NCI-H146 treated with DMSO at 0.1 percent for 48 hours (cell line): ENCODE results near the gene ARHGEF7.
"Not testable (repeated sequence)": the region's sequence is repeated elsewhere in the genome, so short reads cannot be mapped to it uniquely, and the experiment has no call there.

ENCODE experiments used
- DNase-seq: peaks from one replicate; lab custom pipeline; 2025; ENCODE audit not compliant: unreplicated experiment; lab: John Stamatoyannopoulos, UW

ARHGEF7 gene

DNA sequence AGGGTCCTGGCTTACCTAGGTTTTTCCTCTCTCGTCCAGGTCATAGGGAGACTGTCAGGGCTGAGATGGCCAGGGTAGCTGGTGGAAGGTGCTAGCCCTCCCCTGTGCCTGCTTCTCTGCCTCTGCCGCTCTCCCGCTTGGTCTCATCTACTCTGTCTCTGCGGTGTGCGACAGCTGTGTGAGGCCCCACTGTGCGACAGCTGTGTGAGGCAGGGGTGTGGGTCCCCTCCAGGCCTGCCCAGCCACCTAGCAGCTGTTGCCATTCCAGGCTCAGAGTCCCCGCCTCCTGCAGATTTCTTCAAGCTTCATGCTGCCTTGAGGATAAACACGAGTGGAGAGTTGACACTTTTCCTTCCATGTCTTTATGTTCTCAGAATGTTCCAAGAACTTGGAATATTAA lies 53.0 kb downstream of the ARHGEF7 start:
- no peak for DNase-seq

DNA sequence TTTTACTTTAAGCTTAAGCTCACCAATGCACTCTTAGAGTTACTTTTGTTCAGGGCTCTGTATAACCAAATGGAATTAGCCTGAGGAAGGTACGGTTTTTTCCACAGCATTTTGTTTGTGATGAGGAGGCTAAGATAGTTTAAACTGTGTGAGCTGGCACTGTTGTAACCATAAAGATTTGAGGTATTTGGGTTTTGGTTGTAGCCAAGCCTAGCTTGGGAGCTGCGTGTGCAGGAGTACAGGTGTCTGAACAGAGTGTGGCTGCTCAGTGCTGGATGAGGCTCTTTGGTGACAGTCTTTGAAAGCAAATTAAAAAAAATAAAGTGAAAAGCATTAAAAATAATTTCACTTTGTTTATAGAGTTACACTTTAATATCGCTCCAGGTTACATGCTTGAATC lies 56.0 kb downstream of the ARHGEF7 start:
- DNase-seq: no peak

GRCh38 chr13:111171629-111172028 lies 56.5 kb downstream of the ARHGEF7 start:
- no peak for DNase-seq

GRCh38 chr13:111174377-111175114 lies 59.4 kb downstream of the ARHGEF7 start:
- DNase-seq: no peak

DNA sequence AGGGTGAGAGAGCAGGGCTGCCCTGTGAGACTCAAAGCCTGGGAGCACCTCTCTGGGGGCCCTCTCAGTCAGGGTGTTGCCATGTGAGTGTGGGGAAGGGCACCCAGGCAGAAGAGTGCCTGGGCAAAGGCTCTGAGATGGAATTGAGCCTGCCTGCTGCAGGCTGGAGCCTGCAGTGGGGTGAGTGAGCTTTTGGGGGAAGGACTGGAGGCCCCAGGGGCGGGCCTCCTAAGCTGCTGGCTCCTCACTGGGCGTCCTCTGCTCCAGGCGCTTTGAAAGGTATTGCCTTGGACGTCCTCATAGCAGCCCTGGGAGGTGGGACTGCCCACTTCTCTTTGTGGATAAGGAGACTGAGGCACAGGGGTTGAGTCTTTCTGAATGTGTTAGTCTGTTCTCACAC lies 60.3 kb downstream of the ARHGEF7 start:
- DNase-seq: no peak

GRCh38 chr13:111175935-111176334 lies 60.8 kb downstream of the ARHGEF7 start:
- no peak for DNase-seq

GRCh38 chr13:111176421-111176820 lies 61.3 kb downstream of the ARHGEF7 start:
- no peak for DNase-seq

DNA sequence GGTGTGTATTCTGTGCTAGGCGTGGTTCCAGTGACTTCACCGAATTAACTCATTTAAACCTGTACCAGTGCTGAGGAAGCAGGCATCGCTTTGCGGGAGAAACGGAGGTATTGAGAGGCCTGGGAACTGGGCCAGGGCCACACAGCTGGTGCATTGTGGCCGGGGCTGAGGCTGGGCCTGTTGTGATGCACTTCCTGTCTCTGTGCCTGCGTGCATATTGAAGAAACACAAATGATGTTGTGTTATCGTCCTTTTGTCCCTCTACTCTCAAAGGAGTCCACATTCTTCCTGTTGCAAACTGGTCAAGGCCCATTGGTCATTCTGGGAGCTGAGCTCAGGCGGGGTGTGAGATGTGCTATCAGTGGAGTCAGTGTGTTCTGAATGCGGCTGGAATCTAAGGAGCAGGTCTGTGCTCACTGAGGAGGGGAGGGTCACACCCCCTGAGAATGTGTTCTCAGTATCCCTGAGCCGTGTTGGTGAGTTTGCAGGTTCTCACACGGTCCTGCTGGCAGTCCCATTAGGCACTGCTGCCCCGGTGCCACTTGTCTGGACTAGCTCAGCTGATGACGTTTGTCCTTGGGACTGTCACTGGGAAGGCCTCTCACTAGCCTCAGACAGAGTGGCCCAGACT lies 62.1 kb downstream of the ARHGEF7 start:
- DNase-seq: no peak

GRCh38 chr13:111177921-111178320 lies 62.8 kb downstream of the ARHGEF7 start:
- DNase-seq: no peak

DNA sequence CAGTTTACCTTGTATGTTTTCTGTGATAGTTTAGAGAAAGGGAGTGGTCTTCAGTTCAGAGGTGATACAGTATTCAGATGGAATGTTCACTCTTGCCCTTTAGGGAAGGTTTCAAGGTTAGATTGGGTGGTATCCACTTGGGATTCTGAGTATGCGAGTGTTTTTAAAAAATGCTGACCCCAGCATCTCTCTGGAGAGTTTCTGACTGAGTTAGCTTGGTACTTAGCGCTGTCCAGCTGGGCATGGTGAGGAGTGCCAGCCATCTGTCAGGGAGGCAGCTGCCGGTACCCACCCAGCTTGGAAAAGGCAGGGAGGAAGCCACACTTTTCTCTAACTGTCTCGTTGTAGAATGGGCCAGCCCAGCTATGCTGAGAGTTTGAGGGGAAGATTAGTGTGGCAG lies 63.3 kb downstream of the ARHGEF7 start:
- no peak for DNase-seq

DNA sequence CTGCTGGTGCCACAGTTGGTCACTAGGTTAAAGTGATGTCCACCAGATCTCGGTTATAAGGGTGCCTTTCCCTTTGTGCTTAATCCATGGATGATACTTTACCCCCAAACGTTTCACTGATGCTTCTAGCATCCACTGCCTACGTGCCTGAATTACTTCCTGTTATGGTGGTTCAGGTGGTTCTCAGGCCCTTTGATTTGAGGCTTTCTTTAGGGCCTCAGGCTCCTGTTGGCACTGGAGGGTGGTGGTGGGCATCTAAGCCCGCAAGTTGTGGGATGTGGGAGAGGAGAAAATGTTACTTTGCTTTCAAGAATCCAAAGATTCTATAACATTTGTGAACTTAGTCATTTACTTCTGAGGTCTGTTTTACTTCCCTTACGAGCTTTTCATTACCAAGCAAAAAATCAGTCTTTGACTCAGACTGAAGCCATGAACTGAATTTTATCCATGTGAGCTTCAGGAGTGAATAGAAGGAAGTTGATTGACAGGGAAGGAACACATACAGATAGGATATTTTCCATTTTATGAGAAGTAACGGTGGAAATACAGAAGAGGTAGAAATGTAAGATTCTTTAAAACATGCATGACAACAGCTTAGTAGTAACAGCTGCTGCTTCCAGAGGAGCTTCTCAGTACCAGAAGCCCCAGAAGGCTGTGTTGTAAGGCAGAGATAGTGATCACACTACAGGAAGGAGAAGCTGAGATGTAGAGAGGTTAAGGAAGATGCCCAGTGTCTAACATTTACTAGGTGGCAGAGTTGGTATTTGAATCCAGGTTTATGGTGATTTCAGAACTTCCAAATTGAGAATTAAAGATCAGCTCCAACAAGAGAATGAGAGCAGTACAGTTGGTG lies 65.0 kb downstream of the ARHGEF7 start:
- no peak for DNase-seq

DNA sequence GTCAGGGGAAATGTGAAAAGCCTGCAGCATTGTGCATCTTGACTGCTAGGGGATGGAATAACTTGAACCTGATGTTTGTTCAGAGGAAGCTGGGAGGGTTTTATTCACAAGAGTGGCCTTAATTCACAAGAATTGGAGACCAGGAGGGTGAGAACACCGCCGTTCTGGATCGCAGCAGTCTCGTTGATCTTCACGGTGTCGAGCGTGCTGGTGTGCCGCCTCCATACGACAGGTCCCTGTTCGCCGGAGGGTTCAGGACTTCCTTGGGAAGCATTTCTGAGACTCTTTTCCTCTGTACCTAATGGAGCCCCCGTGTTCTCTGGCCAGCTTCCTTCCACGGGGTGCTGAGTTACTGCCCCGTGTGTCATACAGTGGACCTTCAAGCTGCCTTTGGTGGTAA lies 66.9 kb downstream of the ARHGEF7 start:
- DNase-seq: no peak

DNA sequence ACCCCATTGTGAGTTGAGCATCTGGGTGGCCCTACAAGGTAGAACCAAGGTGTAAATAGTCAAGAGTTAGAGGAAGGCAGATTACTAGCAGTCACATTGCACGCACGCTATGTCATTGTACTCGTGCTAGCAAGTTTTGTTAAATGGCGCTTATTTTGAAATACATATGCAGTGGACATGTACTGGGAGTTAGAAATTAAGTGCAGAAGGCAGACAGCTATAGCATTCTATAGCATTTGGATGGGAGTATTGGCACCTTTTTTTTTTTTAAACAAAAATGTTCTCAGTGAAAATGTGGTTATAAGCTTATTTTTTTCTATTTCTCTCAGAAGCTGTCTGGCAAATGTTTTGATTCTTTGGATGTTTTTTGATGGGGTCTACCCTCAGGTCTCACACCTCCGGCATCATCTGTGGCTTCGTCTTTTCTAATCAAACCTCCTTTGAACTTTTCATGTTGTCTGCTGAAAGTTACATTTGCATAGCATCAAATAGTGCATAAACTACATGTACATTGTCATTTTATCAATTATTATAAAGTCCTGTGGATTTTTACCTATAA lies 68.1 kb downstream of the ARHGEF7 start:
- DNase-seq: no peak

GRCh38 chr13:111183959-111184358 lies 68.8 kb downstream of the ARHGEF7 start:
- DNase-seq: no peak

DNA sequence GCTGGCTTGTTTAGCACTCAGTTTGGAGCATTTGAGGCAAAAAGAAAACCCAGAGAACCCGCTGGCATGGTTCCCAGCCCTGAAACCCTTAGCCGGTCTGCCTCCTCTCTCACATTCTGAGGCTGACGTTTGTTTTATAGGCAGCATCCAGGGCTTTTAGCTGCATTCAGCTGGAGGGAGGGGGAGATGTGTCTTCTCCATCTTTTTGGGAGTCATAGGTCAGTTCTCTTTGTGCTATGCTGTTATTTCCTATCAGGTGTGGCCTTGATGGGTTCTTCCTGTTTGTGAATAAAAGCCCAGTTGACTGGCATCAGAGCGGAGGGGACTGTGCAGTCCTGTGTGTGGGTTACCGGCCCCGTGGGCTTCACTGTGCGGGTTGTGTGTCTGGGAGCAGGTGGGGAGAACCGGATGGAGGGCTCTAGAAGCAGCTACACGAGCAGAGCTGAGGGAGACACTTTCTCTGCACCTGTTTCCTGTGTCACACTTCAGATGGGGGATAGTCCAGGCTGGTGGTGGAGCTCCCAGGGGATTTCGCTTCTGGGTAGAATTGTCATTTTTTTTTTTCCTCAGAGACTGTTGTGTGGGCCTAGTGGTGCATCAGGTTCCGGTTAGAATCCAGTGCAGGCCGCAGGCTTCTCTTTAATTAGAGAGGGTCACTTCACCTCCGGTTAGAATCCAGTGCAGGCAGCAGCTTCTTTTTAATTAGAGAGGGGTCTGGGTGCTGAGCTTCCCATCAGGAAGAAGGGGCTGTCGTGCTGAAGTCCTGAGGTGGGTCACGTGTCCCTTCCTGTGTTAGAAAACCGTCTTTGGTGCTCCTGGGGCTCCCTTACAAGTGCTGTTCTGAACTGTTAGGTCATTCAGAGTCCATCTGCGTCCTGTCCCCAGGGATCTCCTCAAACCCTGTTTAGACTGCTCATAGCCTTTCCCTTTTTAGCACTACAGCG lies 69.6 kb downstream of the ARHGEF7 start:
- no peak for DNase-seq

GRCh38 chr13:111186305-111186935 lies 71.3 kb downstream of the ARHGEF7 start:
- DNase-seq: no peak

DNA sequence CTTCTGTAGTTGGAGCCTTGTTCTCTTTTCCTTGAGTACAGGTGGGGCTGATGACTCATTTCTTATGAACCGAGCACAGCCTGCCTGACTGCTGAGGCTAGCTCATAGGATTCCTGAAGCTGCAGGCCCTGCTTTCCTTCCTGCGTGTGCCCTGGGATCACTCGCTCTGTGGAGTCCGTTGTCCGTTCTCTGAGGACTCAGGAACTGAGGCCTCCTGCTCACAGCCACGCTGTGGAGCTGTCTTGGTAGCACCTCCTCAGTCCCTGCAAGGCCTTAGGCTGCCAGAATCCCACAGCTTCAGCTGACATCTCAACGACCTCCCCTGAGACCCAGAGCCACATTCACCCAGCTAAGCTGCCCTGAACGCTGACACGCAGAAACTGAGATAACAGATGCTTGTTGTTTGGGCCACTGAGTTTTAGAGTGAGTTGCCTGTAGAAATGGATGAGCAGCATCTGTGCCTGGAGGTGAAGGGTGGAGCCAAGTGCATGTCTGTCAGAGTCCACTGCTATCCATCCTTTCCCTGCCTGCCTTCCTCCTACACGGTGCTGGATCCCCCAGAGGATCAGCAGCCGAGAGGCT lies 72.9 kb downstream of the ARHGEF7 start:
- DNase-seq: no peak

DNA sequence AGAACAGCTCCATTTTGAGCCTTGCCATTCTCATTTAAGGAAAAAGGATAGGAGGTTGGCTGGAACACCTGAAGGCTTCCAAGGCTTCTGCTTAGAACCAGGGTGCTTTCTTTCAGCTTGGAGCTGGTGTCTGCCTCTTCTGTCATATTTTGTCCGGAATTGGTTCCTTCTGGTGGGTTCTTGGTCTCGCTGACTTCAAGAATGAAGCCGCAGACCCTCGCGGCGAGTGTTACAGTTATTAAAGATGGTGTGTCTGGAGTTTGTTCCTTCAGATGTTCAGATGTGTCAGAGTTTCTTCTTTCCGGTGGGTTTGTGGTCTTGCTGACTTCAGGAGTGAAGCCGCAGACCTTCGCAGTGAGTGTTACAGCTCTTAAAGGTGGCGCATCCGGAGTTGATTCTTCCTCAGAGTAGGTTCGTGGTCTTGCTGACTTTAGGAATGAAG lies 74.0 kb downstream of the ARHGEF7 start:
- not testable (repeated sequence) for DNase-seq

DNA sequence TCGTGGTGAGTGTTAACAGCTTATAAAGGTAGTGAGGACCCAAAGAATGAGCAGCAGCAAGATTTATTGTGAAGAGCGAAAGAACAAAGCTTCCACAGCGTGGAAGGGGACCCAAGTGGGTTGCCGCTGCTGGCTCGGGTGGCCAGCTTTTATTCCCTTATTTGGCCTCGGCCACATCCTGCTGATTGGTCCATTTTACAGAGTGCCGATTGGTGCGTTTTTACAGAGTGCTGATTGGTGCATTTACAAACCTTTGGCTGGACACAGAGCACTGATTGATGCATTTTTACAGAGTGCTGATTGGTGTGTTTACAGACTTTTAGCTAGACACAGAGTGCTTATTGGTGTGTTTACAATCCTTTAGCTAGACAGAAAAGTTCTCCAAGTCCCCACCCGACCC lies 74.4 kb downstream of the ARHGEF7 start:
- not testable (repeated sequence) for DNase-seq

DNA sequence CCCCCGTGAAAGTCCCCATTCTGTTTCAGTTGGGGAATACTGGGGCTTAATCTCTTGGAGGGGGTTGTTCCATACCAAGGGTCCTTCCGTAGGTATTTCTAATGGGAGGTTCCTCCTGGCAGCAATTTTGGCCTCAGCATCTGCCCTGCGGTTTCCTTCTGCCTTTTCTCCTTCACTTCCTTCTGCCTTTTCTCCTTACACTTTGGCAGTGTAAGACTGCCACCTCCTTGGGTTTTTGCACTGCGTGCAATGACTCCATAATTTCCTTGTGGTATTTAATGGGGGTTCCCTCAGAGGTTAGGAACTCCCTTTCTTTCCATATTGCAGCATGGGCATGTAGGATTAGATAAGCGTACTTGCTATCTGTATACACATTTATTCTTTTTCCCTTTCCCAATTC lies 78.1 kb downstream of the ARHGEF7 start:
- DNase-seq: not testable (repeated sequence)
